SK-N-MC (cell line): ENCODE data around the gene TCF7L2.

Experiments used
- EZH2 ChIP-seq: fragments of 200-600 bp; sonication (generic); IDR thresholded peaks from one replicate; pipeline ENCODE4 v1.6.1; 2017; ENCODE audit warnings: antibody characterized with exemption
- POLR2AphosphoS5 ChIP-seq: IDR thresholded peaks from 2 replicates; pipeline ENCODE4 v1.6.1; 2012; ENCODE audit warnings: mild to moderate bottlenecking, low read depth, low read length, borderline replicate concordance

GRCh38 chr10:113037218-113037617, 87.2 kb downstream of the TCF7L2 start:
- no peak for TF ChIP-seq POLR2AphosphoS5
- TF ChIP-seq EZH2 = no peak
